Esophagus muscularis mucosa (tissue), 4 donors: ENCODE measurements around the gene RAI1.

ENCODE experiments used
- CTCF ChIP-seq, 3 experiments: fragments of 200-600 bp in 2 of 3; fragments of 450-650 bp in 1 of 3; sonication (generic) in 2 of 3; IDR thresholded peaks; one replicate each; pipeline ENCODE4 v1.5.1; 2017 to 2019; ENCODE audit warnings: antibody characterized with exemption in 3 of 3, mild to moderate bottlenecking in 2 of 3, moderate library complexity in 1 of 3
- EP300 ChIP-seq: sonication (generic); formaldehyde crosslinking; IDR thresholded peaks from one replicate; pipeline ENCODE4 v1.6.1; 2017; ENCODE audit warnings: antibody characterized with exemption
- POLR2A ChIP-seq: fragments of 450-650 bp; IDR thresholded peaks from one replicate; pipeline ENCODE4 v1.6.1; 2017; ENCODE audit warnings: antibody characterized with exemption, moderate library complexity, mild to moderate bottlenecking, low read depth
- POLR2AphosphoS5 ChIP-seq, 2 donors: sonication (generic); formaldehyde crosslinking; IDR thresholded peaks; one replicate each; pipeline ENCODE4 v1.6.1; 2017; ENCODE audit warnings: antibody characterized with exemption in 2 of 2

- TF ChIP-seq CTCF (IDR thresholded peaks at IDR 0.05) (no peak), POLR2AphosphoS5 (IDR thresholded peaks at IDR 0.05) (no peak), EP300 (no peak), POLR2A (no peak)
Measured at GRCh38 chr17:17763734-17764133, 82.5 kb downstream of the RAI1 start.
